K562 (cell line): ENCODE results near the gene SLC6A16. TPM values are rescaled to one million over a fixed set of nuclear protein-coding genes. Genes with fewer than 3 reads are reported as not detected.

ENCODE experiments used
- JUND ChIP-seq, 2 experiments: IDR thresholded peaks; 2 replicates in 1 of 2; 3 replicates in 1 of 2; pipeline ENCODE4 v1.6.1; 2011; ENCODE audit warnings: borderline replicate concordance in 2 of 2, low read depth in 2 of 2, low read length in 2 of 2, improper control_type of control experiment in 1 of 2, missing biosample characterization in 1 of 2, missing genetic modification characterization in 1 of 2, missing genetic modification reagents in 1 of 2
- MECOM ChIP-seq: fragments of 250-450 bp; sonication (Bioruptor Pico); IDR thresholded peaks from 2 replicates; pipeline ENCODE4 v1.8.0; 2022; ENCODE audit warnings: inconsistent platforms
- NFXL1 ChIP-seq: fragments of 450-650 bp; formaldehyde crosslinking; IDR thresholded peaks from 2 replicates; pipeline ENCODE4 v1.4.0; 2021; ENCODE audit warnings: mild to moderate bottlenecking
- NR1H2 ChIP-seq: sonication (generic); formaldehyde crosslinking; IDR thresholded peaks from 2 replicates; pipeline ENCODE4 v1.4.0; 2020; ENCODE audit warnings: mild to moderate bottlenecking, missing genetic modification reagents
- PCBP1 ChIP-seq: fragments of 200-400 bp; formaldehyde crosslinking; IDR thresholded peaks from 2 replicates; pipeline ENCODE4 v1.6.1; 2018; ENCODE audit warnings: mild to moderate bottlenecking, low read depth, low read length; ENCODE audit not compliant: poor library complexity, severe bottlenecking
- POLR3A ChIP-seq: IDR thresholded peaks from 2 replicates; pipeline ENCODE4 v1.6.1; 2011; ENCODE audit warnings: borderline replicate concordance, mild to moderate bottlenecking, moderate library complexity; ENCODE audit not compliant: insufficient read length, insufficient read depth; ENCODE audit errors: extremely low read depth
- POU5F1 ChIP-seq: fragments of 150-350 bp; IDR thresholded peaks from 2 replicates; pipeline ENCODE4 v1.6.1; 2014; ENCODE audit warnings: borderline replicate concordance, low read length, low read depth, mild to moderate bottlenecking; ENCODE audit not compliant: partially characterized antibody
- PPARD ChIP-seq: fragments of 250-450 bp; sonication (Bioruptor Pico); IDR thresholded peaks from 2 replicates; pipeline ENCODE4 v1.8.0; 2022; ENCODE audit warnings: inconsistent platforms, mild to moderate bottlenecking, moderate library complexity
- SMAD3 ChIP-seq: fragments of 450-650 bp; formaldehyde crosslinking; conservative IDR thresholded peaks from 2 replicates; pipeline ENCODE4 v1.4.0; 2020; ENCODE audit warnings: mild to moderate bottlenecking
- SRSF9 ChIP-seq: fragments of 200-400 bp; formaldehyde crosslinking; IDR thresholded peaks from 2 replicates; pipeline ENCODE4 v1.6.1; 2017; ENCODE audit warnings: low read depth, low read length, borderline replicate concordance
- THRAP3 ChIP-seq: fragments of 450-650 bp; IDR thresholded peaks from 2 replicates; pipeline ENCODE4 v1.6.1; 2016; ENCODE audit warnings: mild to moderate bottlenecking, inconsistent platforms, borderline replicate concordance
- ZNF384 ChIP-seq: IDR thresholded peaks from 2 replicates; pipeline ENCODE4 v1.6.1; 2012; ENCODE audit warnings: low read depth, low read length, improper control_type of control experiment
- polyA plus RNA-seq, 8 experiments: library from polyadenylated mRNA; depleted of rRNA in 4 of 8; stranded (reverse) in 5 of 8; unstranded in 3 of 8; fragments of >200 nt; fragmentation: Nextera tagmentation in 2 of 8; fragmentation: Illumina TruSeq in 1 of 8; extraction: Ambion mirVana in 2 of 8; extraction: Trizol in 1 of 8; gene quantifications; 2 replicates each; pipeline versions ENCODE4 v1.2.1 to v1.2.3, GENCODE V29; 2011 to 2014; ENCODE audit warnings: inconsistent platforms in 1 of 8, missing spikeins in 1 of 8
- total RNA-seq, 7 experiments: library from RNA; depleted of rRNA in 6 of 7; stranded (reverse); fragments of >200 nt in 6 of 7; fragmentation: Illumina TruSeq in 2 of 7; extraction: Trizol in 2 of 7; gene quantifications; 2 replicates each; pipeline versions ENCODE4 v1.2.1 to v1.2.3, GENCODE V29; 2011 to 2021; ENCODE audit warnings: low replicate concordance in 1 of 7
- TF ChIP-seq, protein P1 (sequence below), 2 experiments: fragments of 250-450 bp in 1 of 2; fragments of 450-650 bp in 1 of 2; sonication (Bioruptor Pico) in 1 of 2; IDR thresholded peaks; 2 replicates each; pipeline versions ENCODE4 v1.6.1 to v1.8.0; 2016 to 2021; ENCODE audit warnings: mild to moderate bottlenecking in 2 of 2, moderate library complexity in 2 of 2, missing compliant biosample characterization in 1 of 2, missing genetic modification characterization in 1 of 2
- TF ChIP-seq, protein P2 (sequence below): fragments of 450-650 bp; IDR thresholded peaks from 2 replicates; pipeline ENCODE4 v1.7.1; 2018; ENCODE audit warnings: mild to moderate bottlenecking, low read depth; ENCODE audit not compliant: partially characterized antibody
- TF ChIP-seq, protein P3 (sequence below): IDR thresholded peaks from 2 replicates; pipeline ENCODE4 v1.6.1; 2011; ENCODE audit not compliant: insufficient read length; ENCODE audit errors: extremely low read depth
- TF ChIP-seq, protein P4 (sequence below): fragments of 450-650 bp; IDR thresholded peaks from 2 replicates; pipeline ENCODE4 v1.6.1; 2017; ENCODE audit warnings: antibody characterized with exemption, mild to moderate bottlenecking

Gene SLC6A16
- total and polyA plus RNA-seq, 9 of the 15 experiments (the other 6 are each of a cell fraction or from before 2014, with no cell fraction given): 0.05 to 0.95 (median 0.36) TPM

DNA sequence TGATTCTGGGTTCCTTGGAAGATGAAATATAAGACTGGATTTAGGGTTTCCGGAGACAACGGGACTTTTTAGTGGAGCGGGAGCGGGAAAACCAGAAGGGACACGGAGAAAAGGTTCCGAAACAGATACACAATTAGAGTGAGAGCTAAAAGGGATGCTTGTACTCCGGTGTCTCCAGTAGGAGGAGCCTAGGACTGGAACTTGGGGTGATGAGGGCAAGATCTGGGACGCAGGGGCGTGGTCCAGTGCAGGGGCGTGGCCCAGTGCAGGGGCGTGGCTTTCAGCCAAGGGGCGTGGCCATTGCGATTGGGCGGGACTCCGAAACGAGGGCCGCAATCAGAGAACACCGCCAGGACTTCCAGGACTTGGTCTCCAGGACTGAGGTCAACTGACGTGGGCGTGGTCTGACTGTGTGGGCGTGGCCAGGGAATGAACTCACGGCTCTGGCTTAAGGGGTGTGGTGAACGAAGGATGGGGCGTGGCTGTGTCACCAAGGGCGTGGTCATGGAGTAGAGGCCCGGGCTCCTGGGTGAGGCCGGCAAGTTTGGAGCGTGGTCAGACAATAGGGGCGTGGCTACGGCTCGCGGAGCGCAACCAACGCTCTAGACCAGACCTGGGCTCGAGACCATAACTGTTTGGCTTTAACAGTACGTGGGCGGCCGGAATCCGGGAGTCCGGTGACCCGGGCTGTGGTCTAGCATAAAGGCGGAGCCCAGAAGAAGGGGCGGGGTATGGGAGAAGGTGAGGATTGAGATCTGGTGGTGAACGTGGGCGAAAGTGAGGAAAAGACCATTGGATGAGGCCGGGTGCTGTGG lies 38.5 kb upstream of the SLC6A16 start, which contains the start of gene DKKL1 (continued):
- TF ChIP-seq JUND (IDR thresholded peaks at IDR 0.05; ENCODE audit: borderline replicate concordance, low read depth, low read length) (peak; percentile 3), JUND (tag; IDR thresholded peaks at IDR 0.05; ENCODE audit: borderline replicate concordance, low read depth, low read length) (peak; percentile 49; the same call in 1 of the 3 replicates), NR1H2 (CRISPR knock-in tag) (no peak), SMAD3 (no peak), PCBP1 (no peak), POU5F1 (no peak), SRSF9 (no peak), POLR3A (no peak), THRAP3 (no peak), NFXL1 (CRISPR knock-in tag) (no peak), MECOM (CRISPR knock-in tag) (no peak), ZNF384 (no peak), PPARD (CRISPR knock-in tag) (no peak)
- TF ChIP-seq, protein P1, sequence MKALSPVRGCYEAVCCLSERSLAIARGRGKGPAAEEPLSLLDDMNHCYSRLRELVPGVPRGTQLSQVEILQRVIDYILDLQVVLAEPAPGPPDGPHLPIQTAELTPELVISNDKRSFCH (CRISPR knock-in tag; IDR thresholded peaks at IDR 0.05): no peak
- TF ChIP-seq, protein P1 (tag; IDR thresholded peaks at IDR 0.05): no peak
- TF ChIP-seq, protein P2, sequence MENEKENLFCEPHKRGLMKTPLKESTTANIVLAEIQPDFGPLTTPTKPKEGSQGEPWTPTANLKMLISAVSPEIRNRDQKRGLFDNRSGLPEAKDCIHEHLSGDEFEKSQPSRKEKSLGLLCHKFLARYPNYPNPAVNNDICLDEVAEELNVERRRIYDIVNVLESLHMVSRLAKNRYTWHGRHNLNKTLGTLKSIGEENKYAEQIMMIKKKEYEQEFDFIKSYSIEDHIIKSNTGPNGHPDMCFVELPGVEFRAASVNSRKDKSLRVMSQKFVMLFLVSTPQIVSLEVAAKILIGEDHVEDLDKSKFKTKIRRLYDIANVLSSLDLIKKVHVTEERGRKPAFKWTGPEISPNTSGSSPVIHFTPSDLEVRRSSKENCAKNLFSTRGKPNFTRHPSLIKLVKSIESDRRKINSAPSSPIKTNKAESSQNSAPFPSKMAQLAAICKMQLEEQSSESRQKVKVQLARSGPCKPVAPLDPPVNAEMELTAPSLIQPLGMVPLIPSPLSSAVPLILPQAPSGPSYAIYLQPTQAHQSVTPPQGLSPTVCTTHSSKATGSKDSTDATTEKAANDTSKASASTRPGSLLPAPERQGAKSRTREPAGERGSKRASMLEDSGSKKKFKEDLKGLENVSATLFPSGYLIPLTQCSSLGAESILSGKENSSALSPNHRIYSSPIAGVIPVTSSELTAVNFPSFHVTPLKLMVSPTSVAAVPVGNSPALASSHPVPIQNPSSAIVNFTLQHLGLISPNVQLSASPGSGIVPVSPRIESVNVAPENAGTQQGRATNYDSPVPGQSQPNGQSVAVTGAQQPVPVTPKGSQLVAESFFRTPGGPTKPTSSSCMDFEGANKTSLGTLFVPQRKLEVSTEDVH: no peak
- TF ChIP-seq, protein P3, sequence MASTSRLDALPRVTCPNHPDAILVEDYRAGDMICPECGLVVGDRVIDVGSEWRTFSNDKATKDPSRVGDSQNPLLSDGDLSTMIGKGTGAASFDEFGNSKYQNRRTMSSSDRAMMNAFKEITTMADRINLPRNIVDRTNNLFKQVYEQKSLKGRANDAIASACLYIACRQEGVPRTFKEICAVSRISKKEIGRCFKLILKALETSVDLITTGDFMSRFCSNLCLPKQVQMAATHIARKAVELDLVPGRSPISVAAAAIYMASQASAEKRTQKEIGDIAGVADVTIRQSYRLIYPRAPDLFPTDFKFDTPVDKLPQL: no peak
- TF ChIP-seq, protein P4, sequence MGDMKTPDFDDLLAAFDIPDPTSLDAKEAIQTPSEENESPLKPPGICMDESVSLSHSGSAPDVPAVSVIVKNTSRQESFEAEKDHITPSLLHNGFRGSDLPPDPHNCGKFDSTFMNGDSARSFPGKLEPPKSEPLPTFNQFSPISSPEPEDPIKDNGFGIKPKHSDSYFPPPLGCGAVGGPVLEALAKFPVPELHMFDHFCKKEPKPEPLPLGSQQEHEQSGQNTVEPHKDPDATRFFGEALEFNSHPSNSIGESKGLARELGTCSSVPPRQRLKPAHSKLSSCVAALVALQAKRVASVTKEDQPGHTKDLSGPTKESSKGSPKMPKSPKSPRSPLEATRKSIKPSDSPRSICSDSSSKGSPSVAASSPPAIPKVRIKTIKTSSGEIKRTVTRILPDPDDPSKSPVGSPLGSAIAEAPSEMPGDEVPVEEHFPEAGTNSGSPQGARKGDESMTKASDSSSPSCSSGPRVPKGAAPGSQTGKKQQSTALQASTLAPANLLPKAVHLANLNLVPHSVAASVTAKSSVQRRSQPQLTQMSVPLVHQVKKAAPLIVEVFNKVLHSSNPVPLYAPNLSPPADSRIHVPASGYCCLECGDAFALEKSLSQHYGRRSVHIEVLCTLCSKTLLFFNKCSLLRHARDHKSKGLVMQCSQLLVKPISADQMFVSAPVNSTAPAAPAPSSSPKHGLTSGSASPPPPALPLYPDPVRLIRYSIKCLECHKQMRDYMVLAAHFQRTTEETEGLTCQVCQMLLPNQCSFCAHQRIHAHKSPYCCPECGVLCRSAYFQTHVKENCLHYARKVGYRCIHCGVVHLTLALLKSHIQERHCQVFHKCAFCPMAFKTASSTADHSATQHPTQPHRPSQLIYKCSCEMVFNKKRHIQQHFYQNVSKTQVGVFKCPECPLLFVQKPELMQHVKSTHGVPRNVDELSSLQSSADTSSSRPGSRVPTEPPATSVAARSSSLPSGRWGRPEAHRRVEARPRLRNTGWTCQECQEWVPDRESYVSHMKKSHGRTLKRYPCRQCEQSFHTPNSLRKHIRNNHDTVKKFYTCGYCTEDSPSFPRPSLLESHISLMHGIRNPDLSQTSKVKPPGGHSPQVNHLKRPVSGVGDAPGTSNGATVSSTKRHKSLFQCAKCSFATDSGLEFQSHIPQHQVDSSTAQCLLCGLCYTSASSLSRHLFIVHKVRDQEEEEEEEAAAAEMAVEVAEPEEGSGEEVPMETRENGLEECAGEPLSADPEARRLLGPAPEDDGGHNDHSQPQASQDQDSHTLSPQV: no peak
